Stimulated activated CD8-positive, alpha-beta memory T cell treated with anti-CD3 and anti-CD28 coated beads, Interleukin-2, amount 100 ng/mL, for 48 hours (primary cell): ENCODE results near the gene GLIPR1L2.
"Not testable (repeated sequence)": the region's sequence is repeated elsewhere in the genome, so short reads cannot be mapped to it uniquely, and the experiment has no call there.

Source experiments
- DNase-seq, 2 donors: peaks; one replicate each; pipeline ENCODE4 v3.0.0-alpha.2; 2020; ENCODE audit warnings: low read depth in 2 of 2

The GLIPR1L2 gene

DNA sequence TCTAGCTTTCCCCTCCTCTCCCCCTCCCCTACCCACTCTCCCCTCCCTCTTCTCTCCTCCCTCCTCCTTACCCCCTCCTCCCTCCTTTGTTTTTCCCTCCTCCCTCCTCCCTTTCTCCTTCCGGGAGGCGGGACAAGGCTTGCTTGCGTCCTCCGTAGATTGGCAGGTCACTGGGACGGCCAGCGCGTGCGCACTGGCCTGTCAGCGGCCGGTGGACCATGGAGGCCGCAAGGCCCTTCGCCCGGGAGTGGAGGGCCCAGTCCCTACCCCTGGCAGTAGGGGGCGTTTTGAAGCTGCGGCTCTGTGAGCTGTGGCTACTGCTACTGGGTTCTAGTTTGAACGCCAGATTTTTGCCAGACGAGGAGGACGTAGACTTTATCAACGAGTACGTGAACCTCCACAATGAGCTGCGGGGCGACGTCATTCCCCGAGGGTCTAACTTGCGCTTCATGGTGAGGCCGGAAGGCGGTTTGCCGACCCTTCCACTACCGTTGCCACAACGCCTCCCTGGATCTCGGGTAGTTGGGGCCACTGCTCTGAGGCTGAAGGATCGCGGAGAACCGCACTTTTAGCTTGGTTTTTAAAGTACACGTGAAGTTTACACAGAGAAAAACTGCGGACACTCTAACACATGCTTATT lies at the start of gene GLIPR1L2:
Gene GLIPR1L2, plus strand, starts transcription at position 191 of the 640 bp plus-strand sequence. Its CDS starts 28 bp downstream, at position 219.
- peak; percentile 81 to 88 for DNase-seq

DNA sequence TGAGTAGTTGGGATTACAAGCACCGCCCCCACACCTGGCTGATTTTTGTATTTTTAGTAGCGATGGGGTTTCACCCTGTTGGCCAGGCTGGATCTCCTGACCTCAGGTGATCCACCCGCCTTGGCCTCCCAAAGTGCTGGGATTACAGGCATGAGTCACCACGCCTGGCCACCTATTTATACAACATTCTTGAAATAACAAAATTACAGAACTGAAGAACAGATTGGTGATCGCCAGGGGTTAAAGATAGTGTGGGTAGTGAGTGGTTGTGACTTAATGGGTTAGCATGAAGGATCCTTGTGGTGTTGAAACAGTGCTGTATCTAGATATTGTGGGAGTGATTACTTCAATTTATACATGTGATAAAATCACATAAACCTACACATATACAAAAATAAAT lies 49.0 kb upstream of the GLIPR1L2 start:
- no peak for DNase-seq

DNA sequence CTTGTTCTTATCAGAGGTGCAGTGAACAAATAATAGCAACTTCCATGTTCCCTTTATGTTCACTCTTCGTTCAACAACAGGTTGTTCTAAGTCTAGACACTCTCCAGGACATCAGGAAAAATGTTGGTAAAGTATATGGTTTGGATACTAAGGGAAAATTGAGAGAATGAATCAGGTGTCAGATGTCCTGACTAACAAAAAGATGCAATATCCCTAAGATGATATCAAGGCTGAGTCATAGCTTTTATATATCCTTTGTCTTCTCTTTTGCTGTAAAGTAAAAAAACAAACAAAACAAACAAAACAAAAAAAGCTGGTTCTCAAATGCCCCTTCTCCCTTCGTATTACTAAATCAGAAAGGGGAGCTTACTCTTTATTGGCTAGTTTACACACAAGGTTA lies 45.4 kb upstream of the GLIPR1L2 start:
- DNase-seq = no peak

DNA sequence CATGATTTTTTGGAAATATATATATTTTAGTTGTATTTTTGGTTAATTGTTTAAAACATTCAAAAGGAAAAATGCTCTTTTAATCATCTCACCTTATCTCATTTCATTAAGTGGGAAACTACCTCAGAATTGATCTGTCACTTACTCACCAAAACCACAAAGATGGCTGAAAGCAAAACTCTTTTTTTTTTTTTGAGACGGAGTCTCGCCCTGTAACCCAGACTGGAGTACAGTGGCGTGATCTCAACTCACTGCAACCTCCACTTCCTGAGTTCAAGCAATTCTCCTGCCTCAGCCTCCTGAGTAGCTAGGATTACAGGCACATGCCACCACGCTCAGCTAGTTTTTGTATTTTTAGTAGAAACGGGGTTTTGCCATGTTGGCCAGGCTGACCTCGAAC lies 44.7 kb upstream of the GLIPR1L2 start:
- not testable (repeated sequence) for DNase-seq

DNA sequence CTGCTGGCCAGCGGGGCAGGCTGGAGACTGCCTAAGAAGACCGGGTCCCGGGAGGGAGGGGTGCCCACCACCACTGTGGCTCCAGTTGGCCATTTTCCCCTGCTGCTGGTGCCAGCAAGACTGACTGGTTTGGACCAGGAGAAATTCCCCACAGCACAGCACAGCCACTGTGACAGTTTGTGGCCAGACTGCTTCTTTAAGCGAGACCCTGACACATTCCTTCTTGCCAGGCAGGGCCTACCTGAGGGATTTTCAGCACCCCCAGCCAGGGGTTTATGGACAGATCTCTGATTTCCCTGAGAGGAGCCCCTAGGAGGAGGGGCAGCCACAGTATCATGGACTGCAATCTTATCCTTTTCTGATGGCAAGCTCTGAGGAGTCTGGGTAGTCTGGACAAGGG lies 40.9 kb upstream of the GLIPR1L2 start:
- DNase-seq = no peak

DNA sequence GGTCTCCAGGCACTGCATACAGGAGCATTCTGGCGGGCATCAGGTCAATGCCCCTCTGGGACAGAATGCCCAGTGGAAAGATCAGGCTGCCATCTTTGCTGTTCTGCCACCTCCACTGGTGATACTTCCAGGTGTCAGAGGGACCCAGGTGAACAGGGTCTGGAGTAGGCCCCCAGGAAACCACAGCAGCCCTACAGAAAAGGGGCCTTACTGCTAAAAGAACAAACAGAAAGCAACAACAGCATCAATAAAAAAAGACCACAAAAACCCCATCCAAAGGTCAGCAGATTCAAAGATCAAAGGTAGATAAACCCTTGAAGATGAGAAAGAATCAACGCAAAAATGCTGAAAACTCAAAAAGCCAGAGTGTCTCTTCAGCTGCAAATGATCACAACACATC lies 40.5 kb upstream of the GLIPR1L2 start:
- DNase-seq = no peak

DNA sequence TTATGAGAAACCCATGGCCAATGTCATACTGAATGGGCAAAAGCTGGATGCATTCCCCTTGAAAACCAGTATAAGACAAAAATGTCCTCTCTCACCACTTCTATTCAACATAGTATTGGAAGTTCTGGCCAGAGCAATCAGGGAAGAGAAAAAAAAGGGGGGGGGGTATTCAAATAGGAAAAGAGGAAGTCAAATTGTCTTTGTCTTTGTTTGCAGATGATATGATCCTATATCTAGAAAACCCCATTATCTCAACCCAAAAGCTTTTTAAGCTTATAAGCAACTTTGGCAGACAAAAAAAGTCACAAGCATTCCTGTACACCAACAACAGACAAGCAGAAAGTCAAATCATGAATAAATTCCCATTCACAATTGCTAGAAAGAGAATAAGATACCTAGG lies 36.9 kb upstream of the GLIPR1L2 start:
- DNase-seq = no peak

DNA sequence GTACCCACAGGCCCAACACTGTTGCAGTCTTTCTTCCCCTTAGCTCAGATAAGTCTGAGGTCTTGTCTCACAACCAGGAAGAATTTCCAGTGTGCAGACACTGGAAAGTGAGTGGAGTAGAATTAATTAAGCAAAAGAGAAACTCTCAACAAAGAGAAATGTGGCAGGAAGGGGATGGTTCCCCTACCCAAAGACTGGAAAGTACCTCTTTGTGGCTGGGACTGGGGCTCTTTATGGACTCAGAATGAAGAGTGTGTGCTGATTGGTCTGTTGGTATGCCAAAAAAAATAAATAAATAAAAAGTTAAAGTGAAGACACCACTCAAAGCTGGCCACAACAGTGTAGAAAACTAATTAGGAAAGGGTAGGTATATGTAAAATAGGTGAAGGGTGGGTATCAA lies 30.0 kb upstream of the GLIPR1L2 start:
- no peak for DNase-seq

DNA sequence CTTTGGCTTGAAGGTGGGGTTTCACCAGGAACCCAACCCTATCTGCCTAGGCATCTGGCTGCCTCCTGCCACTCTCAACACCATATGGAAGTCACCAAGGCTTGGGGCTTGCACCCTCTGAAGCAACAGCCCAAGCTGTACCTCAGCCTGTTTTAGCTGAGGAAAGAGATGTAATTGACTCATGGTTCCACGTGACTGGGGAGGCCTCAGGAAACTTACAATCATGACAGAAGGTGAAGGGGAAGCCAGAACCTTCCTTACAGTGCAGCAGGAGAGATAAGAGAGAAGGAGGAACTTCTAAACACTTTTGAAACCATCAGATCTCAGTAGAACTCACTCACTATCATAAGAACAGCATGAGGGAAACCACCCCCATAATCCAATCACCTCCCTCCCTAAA lies 29.5 kb upstream of the GLIPR1L2 start:
- no peak for DNase-seq

DNA sequence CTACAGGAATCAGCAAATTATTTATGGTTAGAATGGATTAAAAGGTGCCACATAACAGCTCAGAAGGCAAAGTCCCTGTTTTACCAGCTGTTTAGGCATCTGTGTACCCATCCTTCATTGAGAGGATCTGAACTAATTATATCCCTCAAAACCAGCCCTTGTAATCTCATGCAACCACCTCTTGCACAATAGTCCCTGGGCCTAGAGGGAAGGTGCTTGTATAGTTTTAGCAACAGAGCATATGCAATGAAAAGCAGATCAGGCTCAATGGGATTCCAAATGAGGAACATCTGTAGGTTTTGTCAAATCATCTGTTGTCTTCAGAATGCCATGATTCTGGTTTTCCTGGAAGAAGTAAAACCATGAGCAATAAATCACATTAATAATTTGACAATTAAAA lies 26.0 kb upstream of the GLIPR1L2 start:
- no peak for DNase-seq

DNA sequence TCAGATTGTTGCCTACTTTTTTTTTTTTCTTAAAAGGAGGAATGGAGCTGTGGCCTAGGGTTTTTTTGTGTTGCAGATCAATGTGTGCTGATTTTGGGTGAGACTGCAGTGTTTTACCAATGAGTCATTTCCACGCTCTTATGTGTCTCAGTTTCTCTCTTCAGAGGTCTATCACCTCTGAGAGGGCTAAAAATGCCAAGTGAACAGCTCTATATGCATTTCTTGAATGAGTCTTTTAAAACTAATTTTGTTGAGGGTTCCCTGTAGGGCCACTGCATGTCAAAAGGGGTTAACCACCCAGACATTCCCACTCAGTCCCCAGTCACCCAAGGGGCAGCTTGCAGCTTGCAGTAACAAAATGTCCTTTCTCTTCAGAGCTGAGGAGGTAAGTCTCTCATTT lies 24.3 kb upstream of the GLIPR1L2 start:
- no peak for DNase-seq

DNA sequence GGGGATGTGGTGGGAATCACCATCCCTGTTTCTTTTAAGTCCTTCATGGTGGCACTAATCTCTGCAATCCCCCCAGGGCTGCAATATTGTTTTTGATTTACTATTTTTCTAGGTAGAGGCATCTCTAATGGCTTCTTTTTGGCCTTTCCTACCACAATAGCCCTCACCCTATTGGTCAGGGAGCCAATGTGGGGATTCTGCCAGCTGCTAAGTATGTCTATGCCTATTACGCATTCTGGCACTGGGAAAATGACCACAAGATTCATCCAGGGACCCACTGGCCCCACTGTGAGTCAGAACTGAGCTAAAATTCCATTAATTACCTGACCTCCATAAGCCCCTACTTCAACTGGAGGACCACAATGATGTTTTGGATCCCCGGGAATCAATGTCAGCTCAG lies 15.9 kb upstream of the GLIPR1L2 start:
- DNase-seq = no peak

DNA sequence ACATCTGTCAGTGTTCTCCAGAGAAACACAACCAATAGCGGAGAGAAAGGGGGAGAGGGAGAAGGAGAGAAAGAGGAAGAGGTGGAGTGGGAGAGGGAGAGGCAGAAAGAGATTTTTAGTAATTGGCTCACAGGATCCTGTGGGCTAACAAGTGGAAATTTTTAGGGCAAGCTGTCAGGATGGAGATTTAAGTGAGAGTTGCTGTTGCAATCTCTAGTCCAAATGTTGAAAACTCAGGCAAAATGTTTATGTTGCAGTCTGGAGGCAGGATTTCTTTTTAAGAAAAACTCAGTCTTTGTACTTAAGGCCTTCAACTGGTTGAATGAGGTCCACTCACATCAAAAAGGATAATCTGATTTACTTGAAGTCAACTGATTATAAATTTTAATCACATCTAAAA lies 12.5 kb upstream of the GLIPR1L2 start:
- DNase-seq = no peak

DNA sequence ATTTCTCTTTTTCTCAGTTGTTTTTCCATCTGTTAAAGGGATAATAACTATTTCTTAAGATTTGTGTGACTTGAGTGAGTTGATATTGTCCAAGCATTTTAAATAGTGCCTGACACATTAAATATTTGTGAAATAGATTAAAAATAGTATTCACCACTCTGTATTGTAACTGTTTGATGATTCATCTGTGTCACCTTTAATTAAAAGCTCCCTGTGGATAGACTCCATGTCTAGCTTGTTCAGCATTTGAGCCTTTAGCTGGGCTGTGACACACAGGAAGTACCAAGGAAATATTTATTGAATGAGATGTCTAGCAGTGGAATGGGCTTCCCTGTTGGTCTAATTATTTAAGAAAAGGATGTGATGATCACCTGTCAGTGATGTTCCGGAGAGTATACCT lies 1.8 kb upstream of the GLIPR1L2 start:
- no peak for DNase-seq

DNA sequence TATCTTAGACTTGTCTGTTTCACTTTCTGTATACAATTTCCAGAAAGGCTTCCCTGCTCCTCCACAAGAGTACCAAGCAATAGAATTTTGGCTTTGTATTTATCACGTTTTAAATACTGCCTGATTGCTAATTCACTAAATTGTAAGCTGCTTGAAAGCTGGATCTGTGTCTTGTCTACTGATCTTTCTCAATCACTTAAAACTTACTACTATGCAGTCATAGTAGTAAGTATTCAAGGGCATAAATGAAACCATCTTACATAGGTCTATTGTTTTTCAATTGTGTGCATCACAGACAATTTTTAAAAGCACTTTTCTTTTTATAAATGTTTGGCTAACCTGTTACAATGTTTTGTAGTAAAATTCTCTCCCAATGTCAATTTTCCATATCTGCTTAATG lies 1.2 kb upstream of the GLIPR1L2 start:
- DNase-seq = no peak

DNA sequence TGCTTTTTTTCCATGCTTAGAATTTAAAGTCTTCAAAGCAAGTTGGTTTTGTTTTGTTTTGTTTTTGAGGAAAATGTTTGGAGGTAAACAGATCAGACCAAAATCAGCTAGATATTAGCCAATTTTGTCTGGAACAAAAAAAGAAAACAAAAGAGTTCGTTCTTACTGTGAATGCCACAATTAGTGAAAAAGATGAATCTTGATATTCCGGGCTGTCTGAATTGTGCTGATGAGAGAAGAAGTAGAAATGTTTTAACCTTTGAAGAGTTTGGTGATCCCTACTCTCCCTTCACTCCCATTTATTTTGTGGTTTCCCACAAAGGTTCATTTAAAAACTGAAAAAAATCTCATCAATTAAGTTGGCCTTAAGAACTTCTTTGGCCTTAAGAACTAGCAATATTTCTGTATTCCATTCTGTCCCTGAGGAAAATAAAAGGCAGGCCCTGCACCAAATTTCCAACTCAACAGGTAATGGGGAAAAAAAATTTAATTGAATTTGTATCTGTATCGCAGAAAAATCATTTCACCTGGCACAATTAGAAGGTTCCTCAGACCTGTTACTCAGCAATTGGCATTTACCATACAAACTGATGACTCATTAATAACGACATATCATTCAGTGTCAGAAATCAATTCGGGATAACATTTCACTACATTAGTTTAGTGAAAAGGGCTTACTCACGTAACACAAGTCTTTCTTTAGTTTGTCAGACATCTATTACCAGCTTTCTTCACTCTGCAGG lies 562 bp upstream of the GLIPR1L2 start:
- no peak for DNase-seq

DNA sequence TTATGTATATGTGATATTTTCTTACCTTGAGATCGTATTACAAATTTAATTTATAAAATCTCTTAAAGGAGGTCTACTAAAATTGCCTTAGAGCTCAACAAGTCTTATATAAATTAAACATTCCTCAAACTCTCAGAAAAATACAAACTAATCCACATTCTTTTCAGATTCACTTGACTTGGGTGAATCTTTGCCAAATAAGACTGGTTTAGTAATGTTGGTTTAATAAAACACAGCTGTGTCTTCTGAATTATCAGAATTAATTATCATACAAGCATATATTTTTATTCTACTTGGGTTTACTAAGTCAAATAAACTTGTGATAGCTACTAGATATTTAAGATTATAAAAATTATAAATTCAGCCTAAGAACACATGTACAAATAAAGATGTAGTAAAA lies 13.3 kb downstream of the GLIPR1L2 start:
- DNase-seq = no peak

DNA sequence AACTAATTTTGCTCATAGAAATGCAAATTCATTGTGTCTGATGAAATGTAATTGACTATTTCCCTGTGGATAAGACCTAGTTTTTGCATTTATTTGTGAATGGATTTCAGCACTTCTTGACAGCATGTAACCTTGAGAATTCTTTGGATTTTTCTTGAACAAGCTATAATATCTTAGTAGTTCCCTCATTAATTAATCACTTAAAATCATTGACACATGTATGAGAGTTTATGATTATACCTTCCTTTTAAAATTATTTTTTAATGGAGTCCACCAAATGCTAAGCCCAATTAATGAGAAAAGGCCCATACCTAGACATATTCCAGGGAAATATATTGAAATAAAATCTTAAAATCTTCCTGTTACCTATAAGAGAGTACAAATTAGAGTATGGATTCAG lies 16.8 kb downstream of the GLIPR1L2 start:
- DNase-seq = no peak

DNA sequence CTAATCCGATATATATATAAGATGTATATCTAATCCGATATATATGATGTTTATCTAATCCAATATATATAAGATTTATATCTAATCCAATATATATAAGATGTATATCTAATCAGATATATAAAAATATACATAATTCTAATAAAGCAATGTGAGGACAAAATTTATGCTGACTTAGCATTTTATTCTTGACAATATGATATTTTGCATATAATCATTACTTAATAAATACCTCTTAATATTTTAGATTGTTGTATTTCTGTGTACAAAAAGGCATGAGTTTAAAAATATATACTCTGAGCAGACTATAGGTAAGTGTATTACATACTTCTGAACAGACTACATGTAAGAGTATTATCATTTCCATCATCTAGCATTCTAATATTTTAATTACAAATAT lies 18.9 kb downstream of the GLIPR1L2 start:
- no peak for DNase-seq

DNA sequence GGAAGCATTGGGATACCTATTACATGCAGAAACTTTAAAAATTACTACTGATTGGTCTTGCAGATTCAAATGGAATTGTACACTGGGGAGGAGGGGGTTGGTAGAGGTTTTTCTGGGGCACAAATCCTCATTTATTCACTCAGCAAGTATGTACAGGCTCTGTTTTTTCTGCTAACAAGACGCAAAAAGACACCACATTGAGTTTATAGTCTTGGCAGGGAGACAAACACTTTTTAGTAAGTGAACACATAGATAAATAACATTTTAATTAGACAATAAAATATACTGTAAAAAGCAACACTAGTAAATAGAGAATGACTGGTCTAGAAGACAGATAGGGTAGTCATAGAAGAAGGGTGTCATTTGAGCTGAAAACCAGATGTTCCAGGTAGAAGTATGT lies 23.8 kb downstream of the GLIPR1L2 start:
- DNase-seq = no peak

DNA sequence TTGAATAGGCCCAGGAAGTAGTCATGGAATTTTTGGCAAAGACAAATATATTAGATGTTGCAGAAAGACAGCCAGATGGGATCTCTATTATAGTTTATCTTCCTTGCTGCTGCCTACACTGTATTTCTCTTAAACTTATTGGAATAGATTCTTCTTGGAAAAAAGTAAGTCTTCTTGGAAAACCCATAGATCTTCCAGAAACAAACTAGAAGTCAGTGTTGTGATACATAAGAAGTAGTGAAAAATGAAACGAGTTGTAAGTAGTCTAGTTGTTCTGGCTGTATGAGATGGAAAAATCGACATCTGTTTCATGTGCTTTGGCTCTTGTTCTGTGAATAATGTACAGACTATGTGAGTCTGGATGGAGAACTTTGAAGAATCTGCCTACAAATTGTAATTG lies 29.0 kb downstream of the GLIPR1L2 start:
- no peak for DNase-seq

DNA sequence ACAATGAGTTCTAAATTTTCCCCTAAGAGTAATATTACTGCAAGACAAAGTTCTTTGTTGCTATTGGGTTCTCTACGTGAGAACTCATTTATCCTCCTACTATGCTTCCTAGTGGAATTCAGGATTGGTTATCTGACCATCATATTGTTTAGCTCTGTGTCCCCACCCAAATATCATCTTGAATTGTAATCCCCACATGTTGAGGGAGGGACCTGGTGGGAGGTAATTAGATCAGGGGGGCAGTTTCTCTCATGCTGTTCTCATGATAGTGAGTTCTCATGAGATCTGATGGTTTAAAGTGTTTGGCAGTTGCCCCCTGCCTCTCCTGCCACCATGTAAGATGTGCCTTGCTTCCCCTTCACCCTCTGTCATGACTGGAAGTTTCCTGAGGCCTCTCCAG lies 36.6 kb downstream of the GLIPR1L2 start:
- no peak for DNase-seq

DNA sequence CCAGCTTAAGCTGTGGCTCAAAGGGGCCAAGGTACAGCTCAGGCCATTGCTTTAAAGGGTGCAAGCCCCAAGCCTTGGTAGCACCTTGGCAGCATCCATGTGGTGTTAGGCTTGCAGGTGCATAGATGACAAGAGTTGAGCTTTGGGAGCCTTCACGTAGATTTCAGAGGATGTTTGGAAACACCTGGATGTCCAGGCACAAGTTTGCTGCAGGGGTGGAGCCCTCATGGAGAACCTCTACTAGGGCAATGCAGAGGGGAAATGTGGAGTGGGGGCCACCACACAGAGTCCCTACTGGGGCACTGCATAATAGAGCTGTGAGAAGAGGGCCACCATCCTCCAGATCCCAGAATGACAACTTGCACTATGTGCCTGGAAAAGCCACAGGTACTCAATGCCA lies 37.9 kb downstream of the GLIPR1L2 start:
- no peak for DNase-seq

DNA sequence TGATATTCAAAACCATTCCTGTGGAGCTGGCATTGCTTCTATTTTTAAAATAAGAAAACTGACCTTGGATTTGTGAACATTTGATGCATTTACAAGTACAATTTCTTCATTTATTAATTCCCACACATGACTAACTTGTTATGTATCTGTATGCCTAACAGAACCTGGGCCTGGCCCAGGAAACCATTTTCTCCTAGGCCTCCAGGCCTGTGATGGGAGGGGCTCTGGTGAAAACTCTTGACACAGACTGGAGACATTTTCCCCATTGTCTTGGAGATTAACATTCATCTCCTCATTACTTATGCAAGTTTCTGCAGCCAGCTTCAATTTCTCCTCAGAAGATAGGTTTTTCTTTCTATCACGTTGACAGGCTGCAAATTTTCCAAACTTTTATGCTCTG lies 42.0 kb downstream of the GLIPR1L2 start:
- no peak for DNase-seq
